ENCODE results near the gene ADGRF3.

DNA sequence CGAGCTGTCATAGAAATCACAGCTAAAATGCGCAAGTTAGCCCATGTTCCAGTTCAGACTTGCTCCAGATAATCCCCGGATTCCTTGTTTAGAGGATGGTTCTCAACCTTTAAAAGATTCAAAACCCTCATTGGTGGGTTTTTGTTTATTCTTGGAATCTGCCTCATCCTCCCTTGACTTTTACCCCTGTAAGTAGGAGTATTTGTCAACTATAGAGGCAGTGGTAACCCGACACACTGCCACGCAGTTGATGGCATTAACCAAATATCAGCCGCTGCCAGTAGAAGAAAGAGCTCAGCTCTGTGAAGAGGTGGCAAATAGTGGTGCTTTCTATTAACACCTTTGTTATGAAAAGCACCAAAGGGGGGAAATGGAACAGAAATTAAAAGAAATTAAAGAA, 41.0 kb downstream of the ADGRF3 start:
- TF ChIP-seq, protein P1, sequence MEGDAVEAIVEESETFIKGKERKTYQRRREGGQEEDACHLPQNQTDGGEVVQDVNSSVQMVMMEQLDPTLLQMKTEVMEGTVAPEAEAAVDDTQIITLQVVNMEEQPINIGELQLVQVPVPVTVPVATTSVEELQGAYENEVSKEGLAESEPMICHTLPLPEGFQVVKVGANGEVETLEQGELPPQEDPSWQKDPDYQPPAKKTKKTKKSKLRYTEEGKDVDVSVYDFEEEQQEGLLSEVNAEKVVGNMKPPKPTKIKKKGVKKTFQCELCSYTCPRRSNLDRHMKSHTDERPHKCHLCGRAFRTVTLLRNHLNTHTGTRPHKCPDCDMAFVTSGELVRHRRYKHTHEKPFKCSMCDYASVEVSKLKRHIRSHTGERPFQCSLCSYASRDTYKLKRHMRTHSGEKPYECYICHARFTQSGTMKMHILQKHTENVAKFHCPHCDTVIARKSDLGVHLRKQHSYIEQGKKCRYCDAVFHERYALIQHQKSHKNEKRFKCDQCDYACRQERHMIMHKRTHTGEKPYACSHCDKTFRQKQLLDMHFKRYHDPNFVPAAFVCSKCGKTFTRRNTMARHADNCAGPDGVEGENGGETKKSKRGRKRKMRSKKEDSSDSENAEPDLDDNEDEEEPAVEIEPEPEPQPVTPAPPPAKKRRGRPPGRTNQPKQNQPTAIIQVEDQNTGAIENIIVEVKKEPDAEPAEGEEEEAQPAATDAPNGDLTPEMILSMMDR (IDR thresholded peaks at IDR 0.05): no peak
- TF ChIP-seq EZH2 (IDR thresholded peaks at IDR 0.05; ENCODE audit: borderline replicate concordance, insufficient read depth, low read depth, low read length, poor library complexity, severe bottlenecking): no peak
